NCI-H2107 (cell line): ENCODE results near the gene TMEM63C.

ENCODE experiments used
- DNase-seq: peaks from one replicate; lab custom pipeline; 2025; lab: John Stamatoyannopoulos, UW

The TMEM63C gene

GRCh38 chr14:77253333-77254190, 72.0 kb downstream of the TMEM63C start:
- no peak for DNase-seq

- no peak for DNase-seq
These were observed 75.1 kb downstream of the TMEM63C start for GRCh38 chr14:77256694-77257093.

- DNase-seq: no peak
These were observed 76.1 kb downstream of the TMEM63C start for GRCh38 chr14:77257700-77258099.

- DNase-seq: no peak
These were observed 77.0 kb downstream of the TMEM63C start for GRCh38 chr14:77258566-77258965.

GRCh38 chr14:77259025-77259715, 77.6 kb downstream of the TMEM63C start:
- no peak for DNase-seq

GRCh38 chr14:77260199-77260598, 78.6 kb downstream of the TMEM63C start:
- no peak for DNase-seq

GRCh38 chr14:77260631-77261030, 79.0 kb downstream of the TMEM63C start:
- no peak for DNase-seq

- no peak for DNase-seq
These were observed 83.0 kb downstream of the TMEM63C start for GRCh38 chr14:77264466-77265186.

- DNase-seq: no peak
These were observed 83.6 kb downstream of the TMEM63C start for GRCh38 chr14:77265187-77265515.

- no peak for DNase-seq
These were observed 84.2 kb downstream of the TMEM63C start for GRCh38 chr14:77265561-77266335.

- no peak for DNase-seq
These were observed 84.7 kb downstream of the TMEM63C start for GRCh38 chr14:77266336-77266735.

- DNase-seq: no peak
These were observed 86.5 kb downstream of the TMEM63C start for GRCh38 chr14:77267937-77268699.

- DNase-seq: no peak
These were observed 87.5 kb downstream of the TMEM63C start for GRCh38 chr14:77268989-77269600.

GRCh38 chr14:77270361-77271112, 88.9 kb downstream of the TMEM63C start:
- no peak for DNase-seq

GRCh38 chr14:77271113-77271710, 89.6 kb downstream of the TMEM63C start, which contains the start of gene NGB:
NGB (minus strand) TSS chr14:77271206; CDS start chr14:77270937, 269 bp downstream.
- DNase-seq: no peak

- DNase-seq: no peak
These were observed 90.7 kb downstream of the TMEM63C start for GRCh38 chr14:77272261-77272660.

GRCh38 chr14:77273796-77274195, 92.2 kb downstream of the TMEM63C start:
- no peak for DNase-seq

- no peak for DNase-seq
These were observed 93.5 kb downstream of the TMEM63C start for GRCh38 chr14:77275041-77275580.

GRCh38 chr14:77275601-77276017, 94.0 kb downstream of the TMEM63C start:
- no peak for DNase-seq
